PC-3 (cell line): ENCODE measurements around the gene MAP3K5.

Experiments
- CTCF ChIP-seq: fragments of 300-600 bp; sonication (generic); conservative IDR thresholded peaks from 2 replicates; pipeline ENCODE4 v1.5.1; 2017; ENCODE audit warnings: antibody characterized with exemption, low read depth, mild to moderate bottlenecking, low read length
- EZH2 ChIP-seq: fragments of 300-600 bp; sonication (generic); IDR thresholded peaks from one replicate; pipeline ENCODE4 v1.6.1; 2017; ENCODE audit warnings: antibody characterized with exemption, mild to moderate bottlenecking, low read length; ENCODE audit not compliant: unreplicated experiment
- EZH2phosphoT487 ChIP-seq: fragments of 300-600 bp; sonication (generic); IDR thresholded peaks from 2 replicates; pipeline ENCODE4 v1.6.1; 2018; ENCODE audit warnings: mild to moderate bottlenecking, antibody characterized with exemption, low read length, borderline replicate concordance

- no peak for TF ChIP-seq CTCF
- TF ChIP-seq EZH2 = no peak
- no peak for TF ChIP-seq EZH2phosphoT487
These were observed 11.3 kb downstream of the MAP3K5 start for GRCh38 chr6:136780972-136781371.
